ENCODE data around the gene SLC35B2. TPM values are rescaled to one million over a fixed set of nuclear protein-coding genes. Genes with fewer than 3 reads are reported as not detected.

SLC35B2 gene
- total RNA-seq, 1 donor: 60.8 TPM

DNA sequence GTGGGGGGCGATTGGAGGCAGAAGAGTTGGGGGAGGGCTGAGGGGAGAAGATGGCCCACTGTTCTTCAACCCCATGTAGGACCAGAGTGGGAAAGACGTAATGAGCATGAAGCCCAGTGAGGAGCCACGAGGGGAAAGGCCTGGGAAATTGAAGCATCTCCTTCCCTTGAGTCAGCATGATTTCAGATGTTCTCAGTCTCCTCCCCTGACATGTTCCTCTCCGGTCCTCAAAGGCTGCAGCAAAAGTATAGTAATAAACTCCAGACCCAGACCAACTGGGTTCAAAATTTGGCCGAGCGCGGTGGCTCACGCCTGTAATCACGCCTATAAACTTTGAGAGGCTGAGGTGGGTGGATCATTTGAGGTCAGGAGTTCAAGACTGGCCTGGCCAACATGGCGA lies 9.9 kb upstream of the SLC35B2 start:
- H3K4me3 ChIP-seq (ENCODE audit: low read depth, low read length): no peak overlapping the region
- no peak for DNase-seq (ENCODE audit: low read depth)
- no peak for TF ChIP-seq CTCF (IDR thresholded peaks at IDR 0.05; ENCODE audit: insufficient read depth, low read length)

GRCh38 chr6:44266347-44266746 lies 9.0 kb upstream of the SLC35B2 start:
- DNase-seq (ENCODE audit: low read depth): no peak
- no peak for TF ChIP-seq CTCF (IDR thresholded peaks at IDR 0.05; ENCODE audit: insufficient read depth, low read length)
- H3K4me3 ChIP-seq (ENCODE audit: low read depth, low read length): no peak overlapping the region

- TF ChIP-seq CTCF (IDR thresholded peaks at IDR 0.05; ENCODE audit: insufficient read depth, low read length): no peak
- H3K4me3 ChIP-seq (ENCODE audit: low read depth, low read length): peak overlapping the region; percentile 22
Measured at GRCh38 chr6:44265722-44266233, 8.4 kb upstream of the SLC35B2 start.

GRCh38 chr6:44265007-44265721 lies 7.8 kb upstream of the SLC35B2 start, which contains the start of gene NFKBIE:
NFKBIE (minus strand) TSS chr6:44265551; CDS start chr6:44265346, 205 bp downstream.
- peak; percentile 89 for DNase-seq (ENCODE audit: low read depth)
- peak; percentile 13 for TF ChIP-seq CTCF (IDR thresholded peaks at IDR 0.05; ENCODE audit: insufficient read depth, low read length)
- H3K4me3 ChIP-seq (ENCODE audit: low read depth, low read length): peak within 1 kb of the TSS; percentile 82

More at GRCh38 chr6:44265722-44266233, 8.4 kb upstream of the SLC35B2 start:
- no peak for DNase-seq (ENCODE audit: low read depth)

DNA sequence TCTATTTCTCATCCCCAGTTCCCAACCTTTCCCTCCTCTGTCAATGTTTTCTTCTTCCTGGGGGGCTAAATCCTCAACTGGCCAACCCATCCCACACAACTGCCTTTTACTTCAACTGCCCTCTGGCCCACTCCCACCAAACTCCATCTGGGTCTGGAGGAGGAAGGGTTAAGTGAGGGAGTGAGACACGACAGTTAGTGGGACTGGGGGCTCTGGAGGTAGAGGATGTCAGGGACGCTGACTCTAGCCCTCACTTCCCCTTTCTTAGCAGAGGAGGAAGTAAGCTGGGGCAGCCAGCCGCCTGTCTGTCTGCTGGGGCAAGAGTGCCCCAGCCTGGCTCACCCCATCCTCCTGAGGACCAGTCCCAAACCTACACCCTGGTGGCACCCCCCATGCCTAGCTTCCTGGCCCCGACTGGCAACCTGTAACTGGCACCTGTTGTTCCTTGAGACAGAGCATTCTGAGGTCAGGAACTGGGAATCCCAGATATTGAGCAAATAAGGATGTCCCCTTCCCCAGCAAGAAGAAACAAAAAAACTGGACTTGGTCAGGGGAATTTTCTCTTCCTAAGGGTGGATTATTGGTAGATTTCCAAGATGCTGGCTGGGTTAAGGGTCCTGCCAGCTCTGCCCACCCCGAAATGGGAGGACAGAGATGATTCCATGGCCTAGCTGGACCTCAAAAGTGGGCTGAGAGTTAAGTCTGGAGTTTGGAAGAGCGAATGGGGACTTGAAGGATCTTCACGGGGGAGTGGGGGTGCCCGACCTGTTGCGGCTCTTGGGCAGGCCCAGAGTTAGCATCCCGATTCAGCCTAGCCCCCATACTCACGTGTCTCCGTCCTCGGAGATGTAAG lies 7.1 kb upstream of the SLC35B2 start:
- H3K4me3 ChIP-seq (ENCODE audit: low read depth, low read length): peak overlapping the region; percentile 82
- TF ChIP-seq CTCF (IDR thresholded peaks at IDR 0.05; ENCODE audit: insufficient read depth, low read length): no peak
- DNase-seq (ENCODE audit: low read depth): no peak

GRCh38 chr6:44263354-44264100 lies 6.2 kb upstream of the SLC35B2 start:
- no peak for TF ChIP-seq CTCF (IDR thresholded peaks at IDR 0.05; ENCODE audit: insufficient read depth, low read length)
- H3K4me3 ChIP-seq (ENCODE audit: low read depth, low read length): peak overlapping the region; percentile 82
- DNase-seq (ENCODE audit: low read depth): no peak

Measured in fibroblast of the aortic adventitia (primary cell).